ENCODE data around the gene SEL1L3. TPM values are rescaled to one million over a fixed set of nuclear protein-coding genes. Genes with fewer than 3 reads are reported as not detected.

The SEL1L3 gene
- total RNA-seq, 1 donor from 2014 or later = 13.3 TPM

GRCh38 chr4:25882226-25882625, 19.4 kb upstream of the SEL1L3 start:
- DNase-seq (ENCODE audit: low spot score in 2 of 2) = no peak
- H3K36me3 ChIP-seq = no peaks in the 10 kb centered on the region
- no peak overlapping the region for H3K27ac ChIP-seq
- intact Hi-C loops (cut with DNase I) = no loop called here
- no peaks in the 10 kb centered on the region for H3K27me3 ChIP-seq
- no peaks in the 10 kb centered on the region for H3K9me3 ChIP-seq
- TF ChIP-seq, protein P1, sequence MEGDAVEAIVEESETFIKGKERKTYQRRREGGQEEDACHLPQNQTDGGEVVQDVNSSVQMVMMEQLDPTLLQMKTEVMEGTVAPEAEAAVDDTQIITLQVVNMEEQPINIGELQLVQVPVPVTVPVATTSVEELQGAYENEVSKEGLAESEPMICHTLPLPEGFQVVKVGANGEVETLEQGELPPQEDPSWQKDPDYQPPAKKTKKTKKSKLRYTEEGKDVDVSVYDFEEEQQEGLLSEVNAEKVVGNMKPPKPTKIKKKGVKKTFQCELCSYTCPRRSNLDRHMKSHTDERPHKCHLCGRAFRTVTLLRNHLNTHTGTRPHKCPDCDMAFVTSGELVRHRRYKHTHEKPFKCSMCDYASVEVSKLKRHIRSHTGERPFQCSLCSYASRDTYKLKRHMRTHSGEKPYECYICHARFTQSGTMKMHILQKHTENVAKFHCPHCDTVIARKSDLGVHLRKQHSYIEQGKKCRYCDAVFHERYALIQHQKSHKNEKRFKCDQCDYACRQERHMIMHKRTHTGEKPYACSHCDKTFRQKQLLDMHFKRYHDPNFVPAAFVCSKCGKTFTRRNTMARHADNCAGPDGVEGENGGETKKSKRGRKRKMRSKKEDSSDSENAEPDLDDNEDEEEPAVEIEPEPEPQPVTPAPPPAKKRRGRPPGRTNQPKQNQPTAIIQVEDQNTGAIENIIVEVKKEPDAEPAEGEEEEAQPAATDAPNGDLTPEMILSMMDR (IDR thresholded peaks at IDR 0.05) = no peak
- H3K4me3 ChIP-seq = no peak overlapping the region
- H3K4me1 ChIP-seq = no peaks in the 10 kb centered on the region

DNA sequence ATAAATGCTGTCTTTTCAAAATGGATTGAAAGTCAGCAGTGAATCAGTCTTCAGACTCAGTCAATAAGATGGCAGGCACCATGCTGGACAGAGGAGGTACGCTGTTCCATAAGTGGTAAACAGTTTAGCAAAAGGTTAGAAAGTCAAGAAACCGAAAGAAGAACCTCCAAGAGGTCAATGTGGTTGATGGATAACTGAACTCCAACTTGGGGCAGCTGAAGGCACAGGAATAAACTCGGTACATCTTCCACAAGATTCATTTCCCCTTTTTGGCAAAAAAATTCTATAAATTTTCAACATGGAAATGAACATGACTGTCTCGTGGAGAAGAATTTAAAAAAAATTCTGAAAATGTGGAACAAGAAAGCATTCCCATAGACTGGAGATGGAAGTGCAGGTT, 18.4 kb upstream of the SEL1L3 start:
- Histone ChIP-seq H3K27me3 (no peaks in the 10 kb centered on the region), H3K36me3 (no peaks in the 10 kb centered on the region), H3K4me1 (no peaks in the 10 kb centered on the region), H3K9me3 (no peaks in the 10 kb centered on the region), H3K27ac (no peak overlapping the region), H3K4me3 (no peak overlapping the region)
- TF ChIP-seq, protein P1 (IDR thresholded peaks at IDR 0.05) = no peak
- no peak for DNase-seq (ENCODE audit: low spot score in 2 of 2)
- intact Hi-C loops (cut with DNase I) = no loop called here

DNA sequence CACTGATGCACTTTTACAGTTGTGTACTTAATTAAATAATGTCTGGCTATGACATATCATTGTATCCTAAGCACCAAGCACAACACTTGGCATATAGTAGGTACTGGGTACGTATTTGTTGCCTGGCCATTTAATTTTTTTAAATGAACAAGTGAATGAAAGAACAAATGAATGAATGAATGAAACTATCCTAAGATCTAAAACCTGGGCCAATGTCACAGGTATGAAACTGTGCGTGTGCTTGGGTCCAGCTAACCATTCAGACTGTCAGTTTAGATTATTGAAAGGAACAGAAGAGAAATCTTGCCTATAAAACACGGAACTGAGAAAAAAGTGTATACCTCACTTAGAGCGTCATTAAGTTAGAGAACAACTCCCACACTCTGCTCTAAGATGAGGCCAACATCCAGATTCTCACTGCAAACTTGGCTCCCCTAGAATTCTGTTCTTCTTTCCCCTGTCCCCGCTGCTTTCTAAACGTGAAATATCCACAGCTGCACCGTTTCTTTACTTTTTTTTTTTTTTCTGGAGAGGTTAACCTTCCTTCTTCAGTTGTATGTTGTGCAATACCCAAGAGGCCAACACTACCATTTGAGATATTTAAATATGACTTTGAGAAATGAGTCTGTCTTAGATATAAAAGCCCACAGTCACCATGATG, 17.3 kb upstream of the SEL1L3 start:
- Histone ChIP-seq H3K36me3 (no peaks in the 10 kb centered on the region), H3K4me1 (no peaks in the 10 kb centered on the region), H3K4me3 (no peak overlapping the region), H3K9me3 (no peaks in the 10 kb centered on the region), H3K27me3 (no peaks in the 10 kb centered on the region), H3K27ac (no peak overlapping the region)
- no peak for DNase-seq (ENCODE audit: low spot score in 2 of 2)
- TF ChIP-seq, protein P1 (IDR thresholded peaks at IDR 0.05) = no peak
- intact Hi-C loops (cut with DNase I) = no loop called here

- no peaks in the 10 kb centered on the region for H3K4me1 ChIP-seq
- intact Hi-C loops (cut with DNase I) = no loop called here
- H3K27me3 ChIP-seq = no peaks in the 10 kb centered on the region
- TF ChIP-seq, protein P1 (IDR thresholded peaks at IDR 0.05) = no peak
- no peaks in the 10 kb centered on the region for H3K36me3 ChIP-seq
- DNase-seq (ENCODE audit: low spot score in 2 of 2) = no peak
- H3K4me3 ChIP-seq = no peak overlapping the region
- no peak overlapping the region for H3K27ac ChIP-seq
- H3K9me3 ChIP-seq = no peaks in the 10 kb centered on the region
Measured at GRCh38 chr4:25879587-25879986, 16.8 kb upstream of the SEL1L3 start.

DNA sequence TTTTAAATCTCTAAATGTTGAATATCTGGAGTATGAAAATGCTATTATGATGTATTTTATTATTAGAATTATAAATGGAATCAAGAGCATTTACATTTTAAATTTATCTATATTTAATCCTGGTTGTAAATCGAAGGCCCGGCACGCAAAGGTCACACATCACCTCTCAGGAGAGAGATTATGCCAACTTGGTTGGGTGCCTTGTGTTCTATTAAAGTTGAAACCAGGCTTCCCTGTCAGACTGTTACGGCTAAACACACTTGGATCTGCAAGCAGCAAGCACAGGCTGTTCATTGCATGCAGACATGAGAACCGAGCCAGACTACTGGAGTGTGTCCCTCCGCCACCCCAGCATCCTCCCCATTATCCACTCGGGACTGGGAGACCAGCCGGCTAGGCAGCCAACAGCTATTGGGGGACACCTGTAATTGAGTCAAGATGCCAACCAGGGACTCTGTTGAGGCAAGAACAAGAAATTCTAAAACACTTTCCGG, 16.4 kb upstream of the SEL1L3 start:
- TF ChIP-seq, protein P1 (IDR thresholded peaks at IDR 0.05) = no peak
- Histone ChIP-seq H3K9me3 (no peaks in the 10 kb centered on the region), H3K27ac (no peak overlapping the region), H3K27me3 (no peaks in the 10 kb centered on the region), H3K4me3 (no peak overlapping the region), H3K36me3 (no peaks in the 10 kb centered on the region), H3K4me1 (no peaks in the 10 kb centered on the region)
- no peak for DNase-seq (ENCODE audit: low spot score in 2 of 2)
- intact Hi-C loops (cut with DNase I) = no loop called here

Measured in ascending aorta (tissue), 2 donors.